Measurements from ENCODE around the gene MR1.

Gene MR1

GRCh38 chr1:181108304-181108867 lies 74.6 kb downstream of the MR1 start:
- no peak for DNase-seq (ENCODE audit: low spot score)

DNA sequence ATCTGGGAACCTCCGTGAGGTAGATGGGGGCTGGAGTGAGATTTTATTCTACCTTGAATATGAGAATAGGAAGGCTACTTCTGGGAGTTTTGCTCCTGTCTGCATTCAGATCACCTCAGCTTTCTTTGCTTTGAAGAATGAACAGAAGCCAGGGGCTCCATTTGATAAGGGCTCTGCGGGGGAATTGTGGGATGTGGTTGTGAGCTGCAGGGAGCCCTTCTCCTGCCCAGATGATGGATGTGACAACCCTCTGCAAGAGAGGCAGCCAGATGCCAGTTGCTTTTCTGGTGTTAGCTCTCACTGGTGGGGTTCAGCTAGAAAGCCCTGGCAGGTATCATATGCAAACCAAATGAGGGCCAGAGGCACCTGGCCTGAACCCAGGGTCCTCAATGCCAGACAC lies 76.2 kb downstream of the MR1 start:
- no peak for DNase-seq (ENCODE audit: low spot score)
